HG03460 (cell line): ENCODE results near the gene NRARP.

Experiments
- ATAC-seq: cut with Tn5 transposase; IDR thresholded peaks from one replicate; pipeline ENCODE4 v1.9.1; 2021; ENCODE audit not compliant: unreplicated experiment

The NRARP gene

DNA sequence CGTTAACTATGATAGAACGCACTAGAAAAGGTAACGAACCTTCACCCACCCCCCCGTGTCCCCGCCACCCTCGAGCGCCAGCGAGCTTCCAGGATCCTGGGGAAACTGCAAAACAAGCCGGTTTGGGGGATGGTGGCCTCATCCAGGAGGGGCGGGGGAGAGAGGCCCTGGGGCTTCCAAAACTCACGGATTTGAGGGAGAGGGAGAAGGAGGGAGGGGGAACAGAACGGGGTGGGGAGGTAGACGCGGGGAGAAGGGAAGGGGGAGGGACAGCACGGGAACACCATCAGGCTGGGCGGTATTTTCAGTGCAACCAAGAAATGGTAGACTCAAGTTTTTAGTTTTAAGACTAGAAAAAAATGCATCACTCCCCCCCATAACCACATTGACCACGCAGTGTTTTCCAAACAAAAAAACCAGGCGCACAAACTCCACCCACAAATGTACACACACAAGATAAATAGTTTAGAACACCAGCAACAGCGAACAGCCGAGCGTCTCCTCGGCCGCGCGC lies 1.4 kb downstream of the NRARP start:
- no peak for ATAC-seq

DNA sequence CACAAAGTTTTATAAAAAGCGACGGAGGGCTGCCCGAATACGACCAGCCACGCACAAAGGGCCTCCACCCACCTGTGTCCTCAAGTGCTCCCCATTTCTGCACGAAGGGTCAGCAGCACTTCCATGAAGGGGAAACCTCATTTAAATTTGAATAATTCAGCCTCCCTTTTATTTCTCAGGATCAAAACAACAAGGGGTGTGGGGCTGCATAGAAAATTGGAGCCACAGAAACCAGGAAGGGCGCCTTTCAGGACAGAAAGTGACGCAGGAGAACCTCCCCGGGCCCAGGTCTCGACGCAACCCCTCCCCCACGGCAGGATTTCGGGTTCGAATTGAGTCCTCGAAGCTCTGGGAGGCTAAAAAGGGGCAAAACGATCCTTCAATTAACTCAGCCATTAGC lies 2.1 kb downstream of the NRARP start:
- no peak for ATAC-seq

DNA sequence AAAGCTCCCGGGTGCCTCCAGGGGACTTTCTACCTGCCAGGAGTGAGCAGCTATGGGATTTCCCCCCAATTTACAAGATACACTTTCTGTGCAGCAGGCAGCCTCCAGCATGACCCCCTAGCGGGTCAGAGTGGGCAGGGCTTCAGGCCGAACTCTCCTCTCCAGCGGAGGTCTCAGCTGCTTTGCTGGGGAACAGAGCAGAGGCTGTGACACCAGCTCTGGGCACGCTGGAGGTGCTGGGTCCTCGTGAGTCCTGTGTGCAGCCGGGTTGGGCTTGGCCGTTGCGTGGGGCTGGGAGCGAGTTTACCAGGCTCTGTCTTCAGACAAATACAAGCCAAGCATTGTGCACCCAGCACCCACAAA lies 2.9 kb downstream of the NRARP start:
- ATAC-seq = no peak

DNA sequence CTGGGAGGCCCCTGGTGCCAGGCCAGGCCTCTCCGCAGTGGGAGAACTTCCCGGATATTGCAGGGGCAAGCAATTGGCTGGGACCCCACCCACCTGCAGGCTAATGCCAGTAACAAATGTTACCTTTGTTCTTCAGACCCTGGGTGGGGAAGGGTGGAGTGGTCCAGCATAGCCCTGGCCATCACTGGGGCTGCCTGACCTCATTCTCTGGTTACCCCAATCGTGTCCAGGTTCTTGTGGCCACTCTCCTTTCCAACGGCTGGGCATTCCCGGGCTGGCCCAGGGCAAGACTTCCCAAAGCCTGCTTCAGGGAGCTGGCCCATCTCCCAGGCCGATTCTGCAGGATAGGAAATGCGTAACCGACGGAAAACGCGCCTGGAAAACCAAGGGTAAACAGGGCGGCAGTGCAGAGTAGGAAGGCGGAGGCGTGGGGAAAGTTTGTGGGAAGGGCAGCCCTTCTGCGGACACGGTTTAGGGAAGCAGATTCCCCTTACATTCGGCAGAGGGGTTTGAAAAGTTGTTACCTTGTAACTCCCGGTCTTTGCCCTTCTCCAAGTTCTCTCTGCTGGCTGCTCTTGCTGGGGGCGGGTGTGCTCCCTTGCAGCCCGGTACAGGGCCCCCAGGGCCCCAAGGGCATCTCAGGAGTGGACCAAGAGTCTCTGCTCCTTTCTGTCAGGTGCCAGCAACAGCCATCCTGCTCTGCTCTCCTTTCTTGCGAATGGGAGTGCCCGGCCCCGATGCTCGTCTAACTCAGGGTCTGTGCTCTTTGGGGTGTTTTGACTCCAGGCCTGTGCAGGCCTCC lies 3.5 kb downstream of the NRARP start:
- ATAC-seq = no peak

DNA sequence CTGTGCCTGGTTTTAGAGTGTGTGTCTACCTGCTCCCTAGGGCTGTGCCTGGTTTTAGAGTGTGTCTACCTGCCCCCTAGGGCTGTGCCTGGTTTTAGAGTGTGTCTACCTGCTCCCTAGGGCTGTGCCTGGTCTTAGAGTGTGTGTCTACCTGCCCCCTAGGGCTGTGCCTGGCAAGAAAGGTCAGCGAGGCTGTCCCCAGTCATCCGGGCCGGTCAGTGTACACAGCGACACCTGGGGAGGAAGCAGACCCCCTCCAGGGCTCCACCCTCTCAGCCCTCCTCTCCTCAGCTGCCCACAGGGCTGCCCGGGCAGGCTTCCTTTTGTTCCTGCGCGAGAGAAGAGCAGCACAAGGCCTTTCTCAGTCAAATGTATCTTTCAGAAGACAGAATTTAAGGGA lies 4.1 kb downstream of the NRARP start:
- ATAC-seq = no peak

DNA sequence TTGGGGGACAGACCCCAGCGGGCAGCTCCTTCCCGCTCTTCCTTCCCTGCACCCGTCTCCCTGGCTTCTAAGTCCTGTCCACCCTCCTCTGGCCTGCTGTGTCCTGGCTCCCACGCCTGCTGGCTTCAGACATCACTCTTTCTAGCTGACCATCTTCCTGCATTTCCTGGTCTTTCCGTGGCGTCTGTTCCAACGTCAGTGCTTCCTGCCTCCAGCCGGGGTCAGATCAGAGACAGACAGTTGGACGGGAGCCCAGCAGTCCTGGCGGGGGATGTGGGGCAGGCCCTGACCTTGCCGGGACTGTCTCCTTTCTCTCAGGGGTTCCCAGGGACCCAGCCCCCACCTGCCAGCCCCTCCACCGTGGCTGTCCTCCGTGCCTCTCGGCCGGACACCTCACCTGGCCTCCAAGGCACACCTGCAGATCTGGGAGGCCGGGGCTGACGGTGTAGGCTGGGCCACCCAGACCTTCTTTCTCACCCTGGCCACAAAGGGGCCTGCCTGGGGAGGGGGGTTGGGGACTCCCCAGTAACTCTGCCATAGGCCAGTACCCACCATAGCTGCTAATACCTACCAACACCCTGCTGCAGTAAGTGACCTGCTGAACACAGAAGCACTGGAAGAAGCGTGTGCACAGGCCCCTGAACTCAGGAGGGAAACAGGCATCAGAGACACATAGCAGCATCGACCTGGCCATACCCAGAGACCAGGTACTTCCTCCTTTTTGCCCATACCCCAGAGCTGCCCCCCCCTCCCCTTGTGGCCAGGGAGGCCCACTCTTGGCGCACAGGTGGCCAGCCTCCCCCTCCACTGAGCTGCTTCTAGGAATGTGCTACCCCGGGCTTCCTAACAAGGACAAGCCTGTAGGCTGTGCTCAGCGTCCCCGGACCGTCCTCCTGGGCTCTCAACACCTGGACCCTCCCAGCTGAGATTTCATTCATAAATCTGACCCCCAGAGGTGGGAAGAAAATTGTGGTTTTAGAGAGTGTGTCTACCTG lies 5.1 kb downstream of the NRARP start:
- no peak for ATAC-seq

DNA sequence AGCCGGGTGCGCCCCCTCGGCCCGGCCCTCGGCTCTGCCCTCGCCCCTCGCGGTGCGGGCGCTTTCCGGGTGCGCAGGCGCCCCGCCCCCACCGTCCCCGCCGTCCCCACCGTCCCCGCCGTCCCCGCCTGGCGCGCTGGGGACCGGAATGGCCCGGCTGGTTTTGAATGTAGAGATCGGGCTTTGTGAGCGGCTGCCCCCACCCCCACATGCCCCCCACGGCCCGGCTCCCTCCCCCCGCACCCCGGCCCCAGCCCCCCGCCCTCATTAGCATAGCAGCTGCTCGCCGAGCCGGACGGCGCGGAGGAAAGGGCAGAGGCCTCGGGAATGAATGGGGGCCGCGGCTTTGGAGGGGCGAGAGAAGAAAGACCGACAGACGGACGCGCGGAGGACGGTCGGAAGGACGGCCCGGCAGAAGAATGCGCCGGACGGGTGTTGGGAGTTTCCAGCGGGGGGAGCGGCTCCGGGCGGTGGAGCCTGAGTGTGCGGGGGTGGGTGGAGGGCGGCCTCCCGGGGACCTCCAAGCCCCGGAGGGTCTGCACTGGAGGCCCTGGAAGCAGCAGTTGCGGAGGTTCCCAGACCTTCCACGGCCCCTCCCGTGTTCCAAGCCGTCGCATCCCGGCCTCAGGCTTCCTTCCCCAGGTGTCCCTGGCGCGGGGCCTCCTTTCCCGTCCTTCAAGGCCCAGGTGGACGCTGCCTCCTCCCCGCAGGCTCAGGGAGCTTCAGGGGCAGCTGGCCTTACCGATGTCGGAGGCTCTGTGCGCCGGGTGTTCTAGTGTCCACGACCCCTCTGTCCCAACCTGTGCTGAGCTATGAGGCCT lies 6.0 kb downstream of the NRARP start:
- no peak for ATAC-seq

DNA sequence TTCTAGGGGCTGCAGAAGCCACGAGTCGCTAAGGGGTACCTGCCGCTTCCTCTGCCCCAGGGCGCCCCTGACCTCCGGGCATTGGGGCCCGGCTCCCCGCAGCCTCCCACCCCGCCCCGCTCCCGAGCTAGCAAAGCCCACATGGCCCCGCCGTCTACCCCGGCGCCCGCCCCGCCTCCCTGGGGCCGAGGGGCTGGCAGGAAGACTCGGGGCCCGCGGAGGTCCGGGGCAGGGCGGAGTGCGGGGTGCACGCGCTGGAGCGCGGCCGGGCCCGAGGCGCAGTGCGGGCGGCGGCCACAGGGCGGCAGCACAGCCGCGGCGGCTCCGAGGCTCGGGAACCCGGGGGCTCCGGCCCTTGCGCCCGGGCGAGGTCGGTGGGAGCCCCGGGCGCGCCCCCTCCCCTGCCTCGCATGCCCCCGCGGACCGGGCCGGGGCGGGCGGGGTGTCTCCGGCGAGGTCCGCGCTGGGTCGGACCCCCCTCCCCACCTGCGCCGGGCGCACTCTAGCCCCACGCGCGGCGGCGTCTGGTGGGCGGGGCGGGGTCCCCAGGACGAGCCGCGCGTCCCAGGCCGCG lies 6.7 kb downstream of the NRARP start:
- ATAC-seq = no peak

DNA sequence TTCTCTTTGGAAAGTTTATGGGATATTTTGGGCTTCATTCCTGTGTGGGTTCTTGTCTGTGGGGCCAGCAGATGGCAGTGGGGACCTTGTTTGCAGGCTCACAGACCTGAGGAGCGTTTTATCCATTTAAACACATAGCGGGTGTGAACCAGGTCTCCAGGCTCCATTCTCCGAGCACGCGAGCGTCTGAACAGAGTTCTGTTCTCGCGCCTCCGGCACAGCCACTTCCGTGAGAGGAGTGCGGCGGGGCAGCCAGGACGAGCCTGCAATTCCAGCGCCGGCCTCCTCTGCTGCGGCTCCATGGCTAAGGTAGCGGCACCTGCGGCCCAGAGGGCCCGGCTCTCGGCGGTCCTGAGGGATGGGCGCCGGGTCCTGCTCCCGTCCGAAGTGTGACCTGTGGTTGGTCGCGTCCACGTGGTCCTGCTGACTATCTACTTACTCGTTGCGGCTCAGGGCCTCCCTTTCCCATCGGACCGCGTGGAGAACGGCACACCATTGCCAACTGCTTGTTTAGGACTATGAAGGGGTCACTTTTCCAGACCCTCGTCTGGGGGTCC lies 7.3 kb downstream of the NRARP start:
- no peak for ATAC-seq

DNA sequence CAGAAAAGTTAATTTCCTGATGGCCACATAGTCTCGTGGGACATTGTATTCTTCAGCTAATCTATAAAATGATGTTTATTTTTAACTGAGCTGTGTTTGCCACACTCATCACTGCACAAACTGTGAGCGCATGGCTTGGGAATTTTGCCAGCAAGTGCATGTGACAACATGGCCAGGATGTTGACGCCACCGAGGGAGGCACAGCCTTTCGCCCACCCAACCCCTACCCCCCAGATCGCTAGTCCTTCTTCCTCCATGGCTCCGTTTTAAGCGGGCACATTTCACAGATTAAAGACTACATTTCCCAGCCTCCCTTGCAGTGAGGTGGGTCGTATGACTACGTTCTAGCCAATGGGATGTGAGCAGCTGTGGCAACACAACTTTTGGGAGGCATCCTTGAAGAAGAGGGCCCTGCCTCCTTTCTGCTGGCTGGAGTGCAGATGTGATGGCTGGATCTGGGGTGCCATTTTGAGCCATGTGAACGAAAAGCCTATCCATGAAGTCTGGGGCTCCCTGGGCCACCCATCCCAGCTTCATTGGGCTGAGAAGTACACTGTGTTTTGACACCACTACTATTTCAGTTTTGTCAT lies 7.9 kb downstream of the NRARP start:
- no peak for ATAC-seq

DNA sequence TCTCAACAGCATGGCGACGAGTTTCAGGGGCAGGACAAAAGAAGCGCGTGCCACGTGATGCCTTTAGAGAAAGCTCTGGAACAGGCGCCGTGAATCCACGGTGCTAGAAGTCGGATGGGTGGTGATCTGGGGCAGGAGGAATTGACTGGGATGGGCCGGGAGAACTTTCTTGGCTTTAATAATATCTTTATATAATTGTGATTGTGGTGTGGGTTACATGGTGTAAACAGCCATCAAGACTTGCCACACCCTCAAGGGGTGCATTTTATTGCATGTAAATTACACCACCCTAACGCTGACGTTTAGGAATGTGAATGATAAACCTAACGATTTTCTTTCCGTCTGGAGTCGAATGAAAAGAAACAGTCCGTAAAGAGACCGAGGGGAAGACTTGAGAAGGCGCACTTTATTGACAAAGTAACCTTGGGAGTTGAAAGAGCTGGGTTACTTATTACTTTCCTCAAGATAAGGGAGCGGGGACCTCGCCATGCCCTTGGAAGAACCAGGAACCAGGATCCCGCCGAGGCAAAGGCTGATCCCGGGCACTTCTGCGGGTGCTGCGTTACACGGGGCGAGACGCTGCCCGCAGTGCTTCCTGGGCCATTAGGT lies 8.5 kb downstream of the NRARP start:
- no peak for ATAC-seq

DNA sequence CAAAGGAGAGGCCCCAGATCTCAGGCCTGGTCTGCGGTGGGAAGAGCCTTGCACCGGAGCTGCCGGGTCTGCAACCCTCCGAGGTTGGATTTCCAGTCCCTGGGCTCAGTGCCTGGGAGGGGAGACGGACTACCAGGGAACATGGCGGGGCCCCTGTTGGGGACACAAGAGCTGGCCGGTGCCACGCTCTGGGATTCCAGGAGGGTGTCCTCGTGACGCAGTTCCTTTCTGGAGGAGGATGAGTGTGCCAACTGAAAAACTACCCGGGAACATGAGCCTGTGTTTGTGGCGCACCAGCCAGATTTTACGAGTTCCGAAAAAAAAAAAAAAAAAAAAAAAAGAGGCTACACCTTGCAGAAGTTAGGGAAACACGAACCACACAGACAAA lies 9.0 kb downstream of the NRARP start:
- no peak for ATAC-seq

DNA sequence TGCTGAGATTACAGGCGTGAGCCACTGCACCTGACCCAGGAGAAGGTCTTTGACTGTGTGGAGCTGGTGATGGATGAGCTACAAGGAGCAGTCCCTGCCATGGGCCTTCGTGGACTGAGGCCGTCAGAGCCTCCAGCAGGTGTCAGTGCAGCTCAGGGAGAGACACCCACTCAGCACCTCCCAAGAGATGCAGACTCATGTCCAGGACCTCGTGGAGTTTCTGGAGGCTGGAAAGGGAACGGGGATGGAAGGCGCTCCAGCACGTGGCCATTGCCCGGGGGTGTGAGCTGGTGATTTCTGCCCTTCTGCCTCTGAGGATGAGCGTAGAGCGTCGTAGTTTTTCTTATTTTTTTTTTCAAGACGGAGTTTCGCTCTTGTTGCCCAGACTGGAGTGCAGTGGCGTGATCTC lies 15.1 kb downstream of the NRARP start:
- ATAC-seq = no peak

DNA sequence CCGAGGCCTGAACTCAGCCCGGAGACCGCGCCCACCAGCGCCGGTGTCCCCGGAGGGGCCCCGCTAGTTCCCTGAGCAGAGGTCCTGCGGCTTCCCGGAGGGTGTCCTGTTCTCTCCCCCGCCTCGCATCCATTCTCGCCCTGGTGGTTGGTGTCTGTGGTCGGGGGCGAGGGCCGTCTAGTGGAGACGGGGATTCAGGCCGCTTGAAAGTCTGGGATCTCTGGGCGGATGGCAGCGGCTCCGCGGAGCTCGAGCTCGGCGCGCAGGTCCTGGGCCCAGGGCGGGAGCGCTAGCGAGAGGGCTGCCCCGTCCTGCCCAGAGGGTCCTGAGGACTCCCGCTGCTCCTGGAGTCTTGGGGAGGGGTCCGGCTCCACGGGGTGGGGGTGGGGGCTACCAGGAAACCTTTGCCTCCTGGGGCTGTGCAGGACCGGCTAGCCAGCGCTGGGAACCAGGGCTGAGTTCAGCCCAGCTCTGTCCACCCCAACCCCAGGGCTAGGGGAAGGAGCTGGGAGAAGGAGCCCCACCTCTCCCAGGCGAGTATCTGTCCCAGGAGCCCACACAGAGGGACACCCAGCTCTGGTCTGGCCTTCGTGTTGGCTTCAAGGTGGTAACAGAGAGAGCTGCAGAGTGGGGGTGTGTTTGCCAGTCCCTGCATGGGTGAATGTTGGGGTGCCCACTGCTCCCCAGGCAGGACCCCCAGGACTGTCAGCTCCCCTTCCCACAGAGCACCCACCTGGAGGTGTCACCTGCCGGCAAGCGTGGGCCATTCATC lies 20.5 kb downstream of the NRARP start:
- ATAC-seq = no peak

DNA sequence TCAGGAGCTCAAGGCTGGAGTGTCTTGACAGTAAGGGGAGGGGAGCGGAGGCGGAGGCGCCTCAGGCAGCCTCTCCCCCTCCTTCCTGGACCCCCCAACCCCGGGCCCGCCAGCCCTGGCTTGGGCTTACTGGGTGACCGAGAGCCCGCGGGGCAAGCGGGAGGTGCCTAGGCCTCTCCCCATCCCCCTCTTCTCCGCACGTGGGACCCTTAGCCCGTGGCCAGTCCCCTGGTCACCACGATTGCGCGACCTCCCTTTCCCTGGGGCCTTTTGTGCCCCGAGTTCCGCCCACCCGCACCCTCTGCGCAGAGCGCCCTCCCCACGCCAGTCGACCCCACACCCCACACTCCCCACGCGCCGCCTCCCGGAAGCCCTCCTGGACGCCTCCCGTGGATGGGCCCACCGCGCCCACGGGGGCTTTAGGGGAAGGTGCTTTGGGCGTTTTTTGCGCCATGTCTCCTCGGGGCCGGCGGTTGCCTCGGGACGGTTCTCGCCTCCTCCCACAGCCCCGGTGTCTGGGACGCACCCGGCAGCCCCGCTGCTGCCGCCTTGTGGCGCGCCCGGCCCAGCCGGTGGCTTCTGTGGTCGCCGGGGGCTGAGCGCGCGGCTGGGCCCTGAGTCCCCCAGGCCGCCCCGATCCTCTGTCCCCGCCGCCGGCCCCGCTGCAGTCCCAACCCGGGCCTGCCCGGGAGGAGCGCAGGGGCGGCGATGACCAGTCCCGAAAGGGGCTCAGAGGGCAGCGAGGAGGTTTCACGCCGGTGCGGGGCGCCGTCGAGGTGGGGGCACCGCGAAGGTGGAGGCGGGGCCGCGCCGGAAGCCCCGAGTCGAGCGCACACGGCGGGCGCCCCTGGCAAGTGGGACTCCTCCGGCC lies 21.4 kb downstream of the NRARP start:
- ATAC-seq = no peak

DNA sequence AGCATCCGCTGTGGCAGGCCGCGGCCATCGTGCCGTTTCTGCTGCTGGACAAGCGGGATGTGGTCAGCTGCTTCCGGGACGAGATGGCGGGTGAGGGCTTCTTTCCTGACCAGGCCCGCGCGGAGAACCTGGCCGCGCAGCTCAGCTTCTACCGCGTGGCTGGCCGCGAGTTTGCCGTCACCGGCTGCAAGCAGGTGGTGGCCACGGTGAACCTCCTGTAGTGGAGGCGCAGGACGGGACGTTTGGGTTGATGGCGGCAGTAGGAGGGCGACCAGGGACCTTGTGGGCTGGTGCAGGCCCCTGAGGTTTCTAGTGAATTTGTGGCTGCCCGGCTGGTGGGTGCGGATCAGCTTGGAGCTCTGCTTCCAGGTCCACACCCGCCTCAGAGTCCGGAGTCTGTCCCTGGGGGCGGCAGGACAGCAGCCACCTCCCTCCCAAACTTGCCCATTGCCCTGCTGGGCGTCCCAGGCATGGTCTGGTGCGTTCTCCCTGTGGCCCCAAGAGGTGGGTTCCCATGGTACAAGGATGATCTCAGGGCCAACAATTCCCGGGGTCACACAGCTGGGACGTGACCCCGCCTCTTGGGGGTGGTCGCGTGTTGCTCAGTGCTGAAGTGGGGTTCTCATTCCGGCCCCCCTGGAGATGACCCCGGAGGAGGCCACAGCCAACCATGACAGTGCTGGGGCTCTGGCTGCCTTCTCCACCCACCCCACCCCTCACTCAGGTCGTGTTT lies 22.2 kb downstream of the NRARP start:
- ATAC-seq = no peak
